Anterior cingulate cortex (tissue), 58 donors: Measurements from ENCODE around the gene SYNM.

Source experiments
- DNase-seq, 58 donors: peaks; one replicate each; lab custom pipeline; 2025; lab: John Stamatoyannopoulos, UW

The SYNM gene

GRCh38 chr15:99164119-99164518 lies 59.2 kb downstream of the SYNM start:
- no peak for DNase-seq

GRCh38 chr15:99165020-99165790 lies 60.3 kb downstream of the SYNM start:
- DNase-seq: peak in 1 of 58 donors; percentile 8

- DNase-seq: no peak
Measured at GRCh38 chr15:99165956-99166689, 61.2 kb downstream of the SYNM start.

GRCh38 chr15:99167201-99167600 lies 62.3 kb downstream of the SYNM start:
- DNase-seq: no peak

- no peak for DNase-seq
Measured at GRCh38 chr15:99167640-99168039, 62.8 kb downstream of the SYNM start.

GRCh38 chr15:99168601-99169580 lies 64.0 kb downstream of the SYNM start:
- DNase-seq: no peak

GRCh38 chr15:99169769-99170311 lies 65.0 kb downstream of the SYNM start:
- no peak for DNase-seq

GRCh38 chr15:99170476-99171065 lies 65.7 kb downstream of the SYNM start:
- peak in 1 of 58 donors; percentile 13 for DNase-seq

GRCh38 chr15:99172171-99172570 lies 67.3 kb downstream of the SYNM start:
- DNase-seq: no peak

GRCh38 chr15:99172989-99173388 lies 68.1 kb downstream of the SYNM start:
- no peak for DNase-seq

- no peak for DNase-seq
Measured at GRCh38 chr15:99174567-99175395, 69.9 kb downstream of the SYNM start.

- DNase-seq: no peak
Measured at GRCh38 chr15:99176757-99177156, 71.9 kb downstream of the SYNM start.

GRCh38 chr15:99177679-99178078 lies 72.8 kb downstream of the SYNM start:
- DNase-seq: no peak

- DNase-seq: no peak
Measured at GRCh38 chr15:99180086-99180963, 75.4 kb downstream of the SYNM start.

GRCh38 chr15:99180964-99181306 lies 76.1 kb downstream of the SYNM start:
- DNase-seq: no peak

- DNase-seq: peak in 2 of 58 donors; percentile 3 to 11
Measured at GRCh38 chr15:99181545-99181971, 76.7 kb downstream of the SYNM start.

GRCh38 chr15:99182791-99183190 lies 77.9 kb downstream of the SYNM start:
- no peak for DNase-seq
